GM15510 (cell line): ENCODE data around the gene AIRE.

ENCODE experiments used
- POLR2A ChIP-seq: IDR thresholded peaks from 3 replicates; pipeline ENCODE4 v1.6.1; 2011; ENCODE audit warnings: borderline replicate concordance; ENCODE audit not compliant: insufficient read length; ENCODE audit errors: extremely low read depth

AIRE gene

GRCh38 chr21:44265734-44266270 is 19.9 kb upstream of the AIRE start:
- TF ChIP-seq POLR2A: no peak

DNA sequence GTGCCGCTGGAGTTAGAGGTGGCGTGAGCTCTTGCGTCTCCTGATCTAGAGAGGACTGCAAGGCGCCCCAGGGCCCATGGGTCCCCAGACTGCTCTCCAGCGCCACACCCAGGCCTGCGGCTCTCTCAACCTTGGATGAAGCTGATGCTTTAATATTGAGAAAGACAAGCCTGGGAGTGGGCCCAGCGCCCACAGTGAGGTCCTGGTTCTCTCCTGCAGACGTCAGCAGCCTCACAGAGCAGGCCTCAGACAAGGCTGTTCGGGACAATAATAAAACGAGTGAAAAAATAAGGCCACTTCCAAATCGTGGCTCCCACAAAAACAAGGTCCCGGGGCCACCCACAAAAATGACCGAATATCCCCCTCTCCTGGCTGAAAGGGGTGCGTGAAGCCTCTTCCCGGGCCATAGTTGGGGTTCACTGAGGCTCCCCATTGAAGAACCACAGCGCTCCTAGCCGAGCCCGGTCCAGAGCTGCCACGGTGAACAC is 18.0 kb upstream of the AIRE start:
- no peak for TF ChIP-seq POLR2A

DNA sequence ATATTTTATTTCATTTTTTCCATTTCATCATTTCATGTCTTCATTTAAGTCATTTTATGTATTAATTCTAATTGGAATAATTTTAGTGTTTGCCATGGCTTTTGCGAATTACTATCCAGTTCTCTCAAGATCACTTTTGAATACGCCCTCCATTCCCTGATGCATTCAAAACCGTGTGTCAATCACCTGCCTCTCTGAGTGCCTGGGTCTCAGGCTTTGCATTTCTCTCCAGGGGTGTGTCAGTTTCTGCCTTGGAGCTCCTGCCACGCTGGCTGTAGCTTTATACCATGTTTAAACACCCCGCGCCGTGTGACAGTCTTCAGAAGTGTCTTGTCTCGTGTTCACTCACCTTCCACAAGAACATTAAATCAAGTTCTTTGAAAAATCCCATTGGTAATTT is 16.6 kb upstream of the AIRE start:
- no peak for TF ChIP-seq POLR2A

DNA sequence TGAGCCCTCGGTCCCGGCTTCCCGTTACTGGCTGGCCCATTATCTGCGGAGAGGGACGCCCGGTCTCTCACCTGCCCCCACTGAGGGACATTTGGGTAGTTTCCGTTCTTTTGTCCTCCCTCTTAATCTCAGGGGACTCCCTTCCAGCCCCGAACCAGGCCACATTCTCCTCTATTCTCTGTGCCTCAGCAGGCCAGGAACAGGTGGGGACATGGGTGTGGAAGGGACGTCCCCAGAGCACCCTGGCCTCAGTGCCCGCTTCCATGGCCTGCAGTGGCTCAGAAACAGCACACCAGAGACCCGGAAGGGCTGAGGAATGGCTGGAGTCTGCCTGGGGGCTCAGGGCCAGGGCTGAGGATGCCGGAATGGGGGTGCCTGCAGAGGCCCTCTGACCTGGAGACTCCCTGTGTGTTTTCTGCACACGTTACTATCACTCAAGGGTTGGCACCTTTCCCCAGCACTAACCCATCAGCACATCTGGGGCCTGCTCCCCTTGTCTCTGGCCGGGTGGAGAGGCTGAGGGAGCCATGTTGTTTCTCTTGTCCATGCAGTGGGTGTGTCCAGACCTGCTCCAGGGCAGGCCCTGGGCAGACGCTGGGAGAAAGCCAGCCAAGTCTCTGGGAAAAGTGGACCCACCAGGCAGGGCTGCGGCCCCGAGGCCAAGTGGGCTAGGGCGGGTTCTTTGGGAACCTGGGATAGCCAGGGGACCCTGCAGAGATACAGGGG is 14.0 kb upstream of the AIRE start:
- TF ChIP-seq POLR2A: no peak

- TF ChIP-seq POLR2A: no peak
These were observed 13.3 kb upstream of the AIRE start for GRCh38 chr21:44272284-44272858.

DNA sequence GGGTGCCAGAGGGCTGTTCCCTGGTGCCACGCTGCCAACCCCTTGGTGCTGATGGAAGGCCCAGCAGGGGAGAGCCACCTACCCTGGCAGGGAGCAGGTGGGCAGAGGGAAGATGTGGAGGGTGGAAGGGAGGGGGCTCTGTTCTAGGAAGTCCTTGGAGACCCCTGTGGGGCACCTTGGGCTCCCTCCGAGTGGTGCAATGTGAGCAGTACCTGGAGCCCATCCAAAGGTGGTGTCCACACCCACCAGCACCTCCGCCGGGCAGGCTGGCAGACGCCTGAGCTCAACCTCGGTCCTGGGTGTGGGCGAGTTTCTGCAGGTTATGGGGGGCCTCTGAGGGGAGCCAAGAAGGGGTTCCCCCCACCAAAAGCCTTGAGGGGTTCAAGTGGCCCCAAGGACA is 12.6 kb upstream of the AIRE start:
- TF ChIP-seq POLR2A: no peak

GRCh38 chr21:44275041-44275440 is 10.6 kb upstream of the AIRE start:
- TF ChIP-seq POLR2A: no peak

- no peak for TF ChIP-seq POLR2A
These were observed 6.1 kb upstream of the AIRE start for GRCh38 chr21:44279354-44280260.

- TF ChIP-seq POLR2A: no peak
These were observed 3.9 kb upstream of the AIRE start for GRCh38 chr21:44281801-44282200.

DNA sequence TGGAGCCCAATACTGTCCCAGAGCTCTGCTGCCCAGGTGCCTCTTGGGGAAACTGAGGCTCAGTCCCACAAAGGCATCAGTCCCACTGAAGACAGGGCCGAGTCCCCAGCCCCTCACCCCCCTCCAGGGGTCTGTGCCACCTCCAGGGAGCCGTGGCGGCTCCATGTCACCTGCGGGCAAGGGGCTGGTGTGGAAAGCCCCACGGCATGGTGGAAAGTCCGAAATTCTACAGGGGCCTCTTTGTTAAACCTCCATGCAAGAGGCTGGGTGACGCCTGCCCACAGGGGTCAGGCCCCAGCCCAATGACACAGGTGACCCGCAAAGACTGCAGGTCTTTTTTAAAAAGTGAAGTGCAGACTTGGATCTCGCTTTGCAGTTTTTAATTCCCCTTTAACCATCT is 3.3 kb upstream of the AIRE start:
- TF ChIP-seq POLR2A: no peak

DNA sequence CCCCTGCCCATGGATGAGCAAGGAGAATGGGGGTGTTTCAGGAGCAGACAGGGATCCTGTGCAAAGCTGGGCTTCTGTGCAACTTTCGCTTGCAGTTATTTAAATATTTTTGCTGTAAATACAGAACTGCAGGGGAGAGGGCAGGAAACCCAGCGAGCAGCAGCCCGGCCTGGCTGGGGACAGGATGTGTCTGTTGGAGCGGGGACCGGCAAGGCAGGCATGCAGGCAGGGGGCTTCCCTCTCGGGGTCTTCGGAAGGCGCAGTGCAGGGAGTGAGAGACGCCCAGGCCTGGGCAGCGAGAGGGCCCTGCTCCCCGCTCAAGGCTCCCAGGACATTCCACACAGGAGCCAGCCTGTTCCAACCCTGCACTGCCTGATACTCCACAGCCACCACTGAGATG is 1.7 kb upstream of the AIRE start:
- TF ChIP-seq POLR2A: no peak

- TF ChIP-seq POLR2A: no peak
These were observed 525 bp downstream of the AIRE start for GRCh38 chr21:44286086-44286715.

DNA sequence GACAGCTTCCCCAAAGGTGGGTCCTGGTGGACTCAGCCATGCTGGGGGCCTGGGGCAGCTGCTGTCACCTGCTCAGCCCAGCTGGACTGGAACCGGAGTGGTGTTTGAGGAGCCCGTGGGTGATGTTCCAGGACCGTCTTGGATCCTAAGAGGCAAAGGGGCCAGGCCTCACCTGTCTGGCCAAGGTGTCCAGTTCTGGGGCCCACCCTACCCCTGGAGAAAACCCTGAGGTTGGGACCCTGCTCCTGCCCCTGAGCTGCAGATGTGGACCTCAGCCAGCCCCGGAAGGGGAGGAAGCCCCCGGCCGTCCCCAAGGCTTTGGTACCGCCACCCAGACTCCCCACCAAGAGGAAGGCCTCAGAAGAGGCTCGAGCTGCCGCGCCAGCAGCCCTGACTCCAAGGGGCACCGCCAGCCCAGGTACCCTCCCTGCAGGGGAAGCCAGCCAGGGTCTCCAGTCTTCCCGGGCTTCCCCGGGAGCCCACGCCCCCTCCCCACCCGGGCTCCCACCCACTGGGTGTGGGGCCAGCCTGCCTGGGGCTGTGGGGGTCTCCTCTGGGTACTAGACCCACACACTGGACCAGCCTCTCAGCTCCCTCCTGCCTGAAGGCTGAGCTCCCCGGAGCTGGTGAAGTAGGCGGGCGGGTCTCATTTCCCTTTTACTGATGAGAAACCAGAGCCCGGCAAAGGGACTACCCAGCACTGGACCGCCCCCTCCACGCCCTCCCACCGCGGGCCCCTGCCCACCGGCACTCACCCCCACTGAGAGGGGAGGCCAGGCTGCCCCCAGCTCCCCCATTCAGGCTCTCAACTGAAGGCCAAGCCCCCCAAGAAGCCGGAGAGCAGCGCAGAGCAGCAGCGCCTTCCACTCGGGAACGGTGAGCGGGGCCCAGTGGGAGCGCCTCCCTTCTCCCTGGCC is 1.3 kb downstream of the AIRE start:
- no peak for TF ChIP-seq POLR2A
